ENCODE data around the gene PTPRE.

DNA sequence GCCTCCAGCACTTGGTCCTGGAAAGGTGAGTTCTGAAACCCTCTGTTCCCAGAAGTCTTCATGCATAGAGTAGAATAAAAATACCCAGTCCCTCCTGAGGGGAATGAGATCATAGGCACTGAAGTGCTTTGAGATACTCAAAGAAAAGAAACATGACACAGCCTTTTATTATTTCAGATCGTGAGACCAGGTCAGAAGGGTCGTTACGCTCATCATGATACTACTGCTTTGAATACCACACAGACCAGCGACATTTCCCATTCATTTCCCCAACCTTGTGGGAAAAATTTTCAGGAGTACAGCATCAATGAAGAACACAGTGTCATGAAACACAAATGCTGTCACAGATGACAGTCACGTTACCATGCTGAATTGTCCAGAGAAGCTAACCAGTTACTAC is 29.2 kb upstream of the PTPRE start:
- no peak for TF ChIP-seq YY1 (IDR thresholded peaks at IDR 0.05; ENCODE audit: insufficient read depth, insufficient read length)
- no peak for TF ChIP-seq SUZ12 (IDR thresholded peaks at IDR 0.05; ENCODE audit: extremely low read depth, insufficient read depth, insufficient read length)
